HG03439 (cell line): Measurements from ENCODE around the gene TTC34.
"Not testable (repeated sequence)": the region's sequence is repeated elsewhere in the genome, so short reads cannot be mapped to it uniquely, and the experiment has no call there.

Experiments
- ATAC-seq: cut with Tn5 transposase; IDR thresholded peaks from one replicate; pipeline ENCODE4 v1.9.1; 2021; ENCODE audit warnings: mild to moderate bottlenecking, moderate library complexity; ENCODE audit not compliant: unreplicated experiment

TTC34 gene

DNA sequence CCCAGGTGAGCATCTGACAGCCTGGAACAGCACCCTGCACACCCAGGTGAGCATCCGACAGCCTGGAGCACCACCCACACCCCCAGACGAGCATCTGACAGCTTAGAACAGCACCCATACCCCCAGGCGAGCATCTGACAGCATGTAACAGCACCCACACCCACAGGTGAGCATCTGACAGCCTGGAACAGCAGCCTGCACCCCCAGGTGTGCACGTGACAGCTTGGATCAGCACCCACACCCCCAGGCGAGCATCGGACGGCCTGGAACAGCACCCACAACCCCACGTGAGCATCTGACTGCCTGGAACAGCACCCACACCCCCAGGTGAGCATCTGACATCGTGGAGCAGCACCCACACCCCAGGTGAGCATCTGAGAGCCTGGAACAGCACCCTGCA is 116.6 kb downstream of the TTC34 start:
- not testable (repeated sequence) for ATAC-seq

DNA sequence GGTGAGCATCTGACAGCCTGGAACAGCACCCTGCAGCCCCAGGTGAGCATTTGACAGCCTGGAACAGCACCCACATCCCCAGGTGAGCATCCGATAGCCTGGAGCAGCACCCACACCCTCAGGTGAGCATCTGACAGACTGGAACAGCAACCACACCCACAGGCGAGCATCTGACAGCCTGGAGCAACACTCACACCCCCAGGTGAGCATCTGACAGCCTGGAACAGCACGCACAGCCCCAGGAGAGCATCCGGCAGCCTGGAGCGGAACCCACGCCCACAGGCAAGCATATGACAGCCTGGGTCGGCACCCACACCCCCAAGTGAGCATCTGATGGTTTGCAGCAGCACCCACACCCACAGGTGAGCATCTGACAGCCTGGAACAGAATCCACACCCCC is 117.5 kb downstream of the TTC34 start:
- ATAC-seq, result not testable (repeated sequence)

DNA sequence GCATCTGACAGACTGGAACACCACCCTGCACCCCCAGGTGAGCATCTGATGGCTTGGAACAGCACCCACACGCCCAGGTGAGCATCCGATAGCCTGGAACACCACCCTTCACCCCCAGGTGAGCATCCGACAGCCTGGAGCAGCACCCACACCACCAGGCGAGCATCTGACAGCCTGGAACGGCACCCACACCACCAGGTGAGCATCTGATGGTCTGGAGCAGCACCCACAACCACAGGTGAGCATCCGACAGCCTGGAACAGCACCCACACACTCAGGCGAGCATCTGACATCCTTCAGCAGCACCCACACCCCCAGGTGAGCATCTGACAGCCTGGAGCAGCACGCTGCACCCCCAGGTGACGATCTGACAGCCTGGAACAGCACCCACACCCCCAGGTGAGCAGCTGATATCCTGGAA is 118.2 kb downstream of the TTC34 start:
- not testable (repeated sequence) for ATAC-seq

- not testable (repeated sequence) for ATAC-seq
Observed at GRCh38 chr1:2682879-2683278, 118.6 kb downstream of the TTC34 start.

DNA sequence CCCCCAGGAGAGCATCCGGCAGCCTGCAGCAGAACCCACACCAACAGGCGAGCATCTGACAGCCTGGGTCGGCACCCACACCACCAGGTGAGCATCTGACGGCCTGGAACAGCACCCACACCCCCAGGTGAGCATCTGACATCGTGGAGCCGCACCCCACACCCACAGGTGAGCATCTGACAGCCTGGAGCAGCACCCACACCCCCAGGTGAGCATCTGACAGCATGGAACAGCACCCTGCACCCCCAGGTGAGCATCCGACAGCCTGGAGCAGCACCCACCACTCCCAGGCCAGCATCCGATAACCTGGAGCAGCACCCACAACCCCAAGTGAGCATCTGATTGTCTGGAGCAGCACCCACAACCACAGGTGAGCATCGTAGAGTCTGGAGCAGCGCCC is 124.8 kb downstream of the TTC34 start:
- ATAC-seq, result not testable (repeated sequence)

DNA sequence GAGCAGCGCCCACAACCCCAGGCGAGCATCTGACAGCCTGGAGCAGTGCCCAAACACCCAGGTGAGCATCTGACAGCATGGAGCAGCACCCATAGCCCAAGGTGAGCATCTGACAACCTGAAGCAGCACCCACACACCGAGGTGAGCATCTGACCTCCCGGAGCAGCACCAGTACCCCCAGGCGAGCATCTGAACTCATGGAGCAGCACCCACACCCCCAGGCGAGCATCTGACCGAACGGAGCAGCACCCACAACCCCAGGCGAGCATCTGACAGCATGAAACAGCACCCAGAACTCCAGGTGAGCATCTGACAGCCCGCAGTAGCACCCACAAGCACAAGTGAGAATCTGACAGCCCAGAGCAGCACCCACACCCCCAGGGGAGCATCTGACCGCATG is 129.8 kb downstream of the TTC34 start:
- not testable (repeated sequence) for ATAC-seq

- ATAC-seq, result not testable (repeated sequence)
Observed at GRCh38 chr1:2659806-2660205, 141.7 kb downstream of the TTC34 start.

DNA sequence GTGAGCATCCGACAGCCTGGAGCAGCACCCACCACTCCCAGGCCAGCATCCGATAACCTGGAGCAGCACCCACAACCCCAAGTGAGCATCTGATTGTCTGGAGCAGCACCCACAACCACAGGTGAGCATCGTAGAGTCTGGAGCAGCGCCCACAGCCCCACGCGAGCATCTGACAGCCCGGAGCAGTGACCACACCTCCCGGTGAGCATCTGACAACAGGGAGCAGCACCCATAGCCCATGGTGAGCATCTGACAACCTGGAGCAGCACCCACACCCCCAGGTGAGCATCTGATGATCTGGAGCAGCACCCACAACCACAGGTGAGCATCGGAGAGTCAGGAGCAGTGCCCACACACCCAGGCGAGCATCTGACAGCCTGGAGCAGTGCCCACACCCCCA is 143.6 kb downstream of the TTC34 start:
- ATAC-seq, result not testable (repeated sequence)

DNA sequence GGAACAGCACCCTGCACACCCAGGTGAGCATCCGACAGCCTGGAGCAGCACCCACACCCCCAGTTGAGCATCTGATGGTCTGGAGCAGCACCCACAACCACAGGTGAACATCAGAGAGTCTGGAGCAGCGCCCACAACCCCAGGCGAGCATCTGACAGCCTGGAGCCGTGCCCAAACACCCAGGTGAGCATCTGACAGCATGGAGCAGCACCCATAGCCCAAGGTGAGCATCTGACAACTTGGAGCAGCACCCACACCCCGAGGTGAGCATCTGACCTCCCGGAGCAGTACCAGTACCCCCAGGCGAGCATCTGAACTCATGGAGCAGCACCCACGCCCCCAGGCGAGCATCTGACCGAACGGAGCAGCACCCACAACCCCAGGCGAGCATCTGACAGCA is 144.4 kb downstream of the TTC34 start:
- not testable (repeated sequence) for ATAC-seq

- ATAC-seq, result not testable (repeated sequence)
Observed at GRCh38 chr1:2655598-2656434, 145.7 kb downstream of the TTC34 start.

DNA sequence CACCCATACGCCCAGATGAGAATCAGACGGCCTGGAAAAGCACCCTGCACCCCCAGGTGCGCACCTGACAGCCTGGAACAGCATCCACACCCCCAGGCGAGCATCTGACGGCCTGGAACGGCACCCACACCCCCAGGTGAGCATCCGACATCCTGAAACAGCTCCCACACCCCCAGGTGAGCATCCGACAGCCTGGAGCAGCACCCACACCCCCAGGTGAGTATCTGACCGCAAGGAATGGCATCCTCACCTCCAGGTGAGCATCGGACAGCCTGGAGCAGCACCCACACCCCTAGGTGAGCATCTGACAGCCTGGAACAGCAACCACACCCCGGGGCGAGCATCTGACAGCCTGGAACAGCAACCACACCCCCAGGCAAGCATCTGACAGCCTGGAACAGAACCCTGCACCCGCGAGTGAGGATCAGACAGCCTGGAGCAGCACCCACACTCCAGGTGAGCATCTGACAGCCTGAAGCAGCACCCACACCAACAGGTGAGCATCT is 147.0 kb downstream of the TTC34 start:
- ATAC-seq, result not testable (repeated sequence)

DNA sequence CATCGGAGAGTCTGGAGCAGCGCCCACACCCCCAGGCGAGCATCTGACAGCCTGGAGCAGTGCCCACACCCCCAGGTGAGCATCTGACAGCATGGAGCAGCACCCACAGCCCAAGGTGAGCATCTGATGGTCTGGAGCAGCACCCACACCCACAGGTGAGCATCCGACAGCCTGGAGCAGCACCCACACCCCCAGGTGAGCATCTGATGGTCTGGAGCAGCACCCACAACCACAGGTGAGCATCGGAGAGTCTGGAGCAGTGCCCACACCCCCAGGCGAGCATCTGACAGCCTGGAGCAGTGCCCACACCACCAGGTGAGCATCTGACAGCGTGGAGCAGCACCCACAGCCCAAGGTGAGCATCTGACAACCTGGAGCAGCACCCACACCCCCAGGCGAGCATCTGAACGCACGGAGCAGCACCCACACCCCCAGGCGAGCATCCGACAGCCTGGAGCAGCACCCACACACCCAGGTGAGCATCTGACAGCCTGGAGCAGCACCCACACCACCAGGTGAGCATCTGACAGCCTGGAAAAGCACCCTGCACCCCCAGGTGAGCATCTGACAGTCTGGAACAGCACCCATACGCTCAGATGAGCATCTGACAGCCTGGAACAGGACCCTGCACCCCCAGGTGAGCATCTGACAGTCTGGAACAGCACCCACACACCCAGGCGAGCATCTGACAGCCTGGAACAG is 147.6 kb downstream of the TTC34 start:
- ATAC-seq, result not testable (repeated sequence)

DNA sequence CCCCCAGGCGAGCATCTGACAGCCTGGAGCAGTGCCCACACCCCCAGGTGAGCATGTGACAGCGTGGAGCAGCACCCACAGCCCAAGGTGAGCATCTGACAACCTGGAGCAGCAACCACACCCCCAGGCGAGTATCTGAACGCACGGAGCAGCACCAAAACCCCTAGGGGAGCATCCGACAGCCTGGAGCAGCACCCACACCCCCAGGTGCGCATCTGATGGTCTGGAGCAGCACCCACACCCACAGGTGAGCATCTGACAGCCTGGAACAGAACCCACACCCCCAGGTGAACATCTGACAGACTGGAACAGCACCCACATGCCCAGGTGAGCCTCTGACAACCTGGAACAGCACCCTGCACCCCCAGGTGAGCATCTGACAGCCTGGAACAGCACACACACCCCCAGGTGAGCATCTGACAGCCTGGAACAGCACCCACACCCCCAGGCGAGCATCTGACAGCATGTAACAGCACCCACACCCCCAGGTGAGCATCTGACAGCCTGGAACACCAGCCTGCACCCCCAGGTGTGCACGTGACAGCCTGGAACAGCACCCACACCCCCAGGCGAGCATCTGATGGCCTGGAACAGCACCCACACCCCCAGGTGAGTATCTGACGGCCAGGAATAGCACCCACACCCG is 148.4 kb downstream of the TTC34 start:
- not testable (repeated sequence) for ATAC-seq

DNA sequence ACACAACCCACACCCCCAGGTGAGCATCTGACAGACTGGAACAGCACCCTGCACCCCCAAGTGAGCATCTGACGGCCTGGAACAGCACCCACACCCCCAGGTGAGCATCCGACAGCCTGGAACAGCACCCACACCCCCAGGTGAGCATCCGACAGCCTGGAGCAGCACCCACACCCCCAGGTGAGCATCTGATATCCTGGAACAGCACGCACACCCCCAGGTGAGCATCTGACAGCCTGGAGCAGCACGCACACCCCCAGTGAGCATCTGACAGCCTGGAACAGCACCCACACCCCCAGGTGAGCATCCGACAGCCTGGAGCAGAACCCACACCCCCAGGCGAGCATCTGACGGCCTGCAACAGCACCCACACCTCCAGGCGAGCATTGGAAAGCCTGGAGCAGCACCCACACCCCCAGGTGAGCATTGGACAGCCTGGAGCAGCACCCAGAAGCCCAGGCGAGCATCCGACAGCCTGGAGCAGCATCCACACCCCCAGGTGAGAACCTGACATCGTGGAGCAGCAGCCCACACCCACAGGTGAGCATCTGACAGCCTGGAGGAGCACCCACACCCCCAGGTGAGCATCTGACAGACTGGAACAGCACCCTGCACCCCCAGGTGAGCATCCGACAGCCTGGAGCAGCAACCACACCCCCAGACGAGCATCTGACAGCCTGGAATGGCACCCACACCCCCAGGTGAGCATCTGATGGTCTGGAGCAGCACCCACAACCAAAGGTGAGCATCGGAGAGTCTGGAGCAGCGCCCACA is 149.2 kb downstream of the TTC34 start:
- not testable (repeated sequence) for ATAC-seq

- no peak for ATAC-seq
Observed at GRCh38 chr1:2650967-2651645, 150.4 kb downstream of the TTC34 start.

- ATAC-seq, result no peak
Observed at GRCh38 chr1:2646837-2647236, 154.7 kb downstream of the TTC34 start.

GRCh38 chr1:2645776-2646175 is 155.7 kb downstream of the TTC34 start:
- ATAC-seq, result no peak

DNA sequence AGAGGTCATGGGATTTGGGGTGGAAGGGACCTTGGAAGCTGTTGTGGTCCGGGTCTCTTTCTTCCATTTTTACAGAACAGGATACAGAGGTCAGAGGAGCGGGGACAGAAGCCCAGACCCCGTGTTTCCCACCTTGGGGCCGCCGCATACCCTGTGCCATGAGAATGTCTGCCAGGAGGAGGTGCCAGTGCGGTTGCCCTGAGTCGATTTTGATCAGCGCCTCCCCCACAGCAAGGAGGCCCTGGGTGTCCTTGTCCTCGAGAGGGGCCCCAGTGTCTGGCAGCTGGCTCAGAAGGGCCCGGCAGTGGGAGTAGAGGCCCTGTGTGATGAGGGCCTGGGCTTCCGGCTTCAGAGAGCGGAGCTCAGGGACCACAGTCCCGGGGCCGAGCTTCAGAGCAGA is 156.3 kb downstream of the TTC34 start:
- ATAC-seq, result no peak

DNA sequence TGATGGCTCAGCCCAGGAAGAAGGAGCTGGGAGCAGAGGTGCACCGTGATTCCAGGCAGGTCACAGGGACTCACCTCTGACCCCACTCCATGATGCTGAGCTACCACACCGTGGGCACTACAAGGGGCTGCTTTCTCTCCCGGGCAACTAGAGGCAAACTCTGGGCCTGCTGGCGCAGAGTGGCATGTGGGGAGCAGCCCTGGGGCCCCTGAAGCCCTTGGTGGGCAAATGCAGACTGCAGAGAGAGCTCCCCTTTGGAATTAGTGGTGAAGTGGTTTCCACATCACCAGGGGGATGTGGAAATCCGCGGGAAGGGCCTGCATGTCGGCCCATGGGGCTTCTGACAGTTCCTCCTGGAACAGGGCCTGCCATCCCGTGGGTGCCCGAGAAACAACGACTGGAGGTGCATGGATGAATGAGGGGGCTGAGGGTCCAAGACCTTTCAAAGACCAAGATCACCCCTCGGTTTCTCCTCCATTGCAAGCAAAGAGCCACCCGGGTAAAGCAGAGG is 156.8 kb downstream of the TTC34 start:
- ATAC-seq, result no peak

- ATAC-seq, result no peak
Observed at GRCh38 chr1:2644171-2644570, 157.3 kb downstream of the TTC34 start.
